GM20000 (cell line): ENCODE measurements around the gene L3MBTL3.
"Not testable (repeated sequence)": the region's sequence is repeated elsewhere in the genome, so short reads cannot be mapped to it uniquely, and the experiment has no call there.

Experiments
- DNase-seq: peaks from one replicate; pipeline ENCODE4 v3.0.0; 2012; ENCODE audit warnings: low spot score
- TF ChIP-seq, protein P1 (sequence below): IDR thresholded peaks from 2 replicates; pipeline ENCODE4 v1.5.1; 2012; ENCODE audit warnings: mild to moderate bottlenecking, control low read depth; ENCODE audit errors: extremely low read depth, missing control alignments

The L3MBTL3 gene

GRCh38 chr6:130107710-130108109 is 89.3 kb downstream of the L3MBTL3 start:
- no peak for DNase-seq
- TF ChIP-seq, protein P1, sequence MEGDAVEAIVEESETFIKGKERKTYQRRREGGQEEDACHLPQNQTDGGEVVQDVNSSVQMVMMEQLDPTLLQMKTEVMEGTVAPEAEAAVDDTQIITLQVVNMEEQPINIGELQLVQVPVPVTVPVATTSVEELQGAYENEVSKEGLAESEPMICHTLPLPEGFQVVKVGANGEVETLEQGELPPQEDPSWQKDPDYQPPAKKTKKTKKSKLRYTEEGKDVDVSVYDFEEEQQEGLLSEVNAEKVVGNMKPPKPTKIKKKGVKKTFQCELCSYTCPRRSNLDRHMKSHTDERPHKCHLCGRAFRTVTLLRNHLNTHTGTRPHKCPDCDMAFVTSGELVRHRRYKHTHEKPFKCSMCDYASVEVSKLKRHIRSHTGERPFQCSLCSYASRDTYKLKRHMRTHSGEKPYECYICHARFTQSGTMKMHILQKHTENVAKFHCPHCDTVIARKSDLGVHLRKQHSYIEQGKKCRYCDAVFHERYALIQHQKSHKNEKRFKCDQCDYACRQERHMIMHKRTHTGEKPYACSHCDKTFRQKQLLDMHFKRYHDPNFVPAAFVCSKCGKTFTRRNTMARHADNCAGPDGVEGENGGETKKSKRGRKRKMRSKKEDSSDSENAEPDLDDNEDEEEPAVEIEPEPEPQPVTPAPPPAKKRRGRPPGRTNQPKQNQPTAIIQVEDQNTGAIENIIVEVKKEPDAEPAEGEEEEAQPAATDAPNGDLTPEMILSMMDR, result no peak

- no peak for DNase-seq
- TF ChIP-seq, protein P1, result no peak
Observed at GRCh38 chr6:130111031-130111430, 92.7 kb downstream of the L3MBTL3 start.

DNA sequence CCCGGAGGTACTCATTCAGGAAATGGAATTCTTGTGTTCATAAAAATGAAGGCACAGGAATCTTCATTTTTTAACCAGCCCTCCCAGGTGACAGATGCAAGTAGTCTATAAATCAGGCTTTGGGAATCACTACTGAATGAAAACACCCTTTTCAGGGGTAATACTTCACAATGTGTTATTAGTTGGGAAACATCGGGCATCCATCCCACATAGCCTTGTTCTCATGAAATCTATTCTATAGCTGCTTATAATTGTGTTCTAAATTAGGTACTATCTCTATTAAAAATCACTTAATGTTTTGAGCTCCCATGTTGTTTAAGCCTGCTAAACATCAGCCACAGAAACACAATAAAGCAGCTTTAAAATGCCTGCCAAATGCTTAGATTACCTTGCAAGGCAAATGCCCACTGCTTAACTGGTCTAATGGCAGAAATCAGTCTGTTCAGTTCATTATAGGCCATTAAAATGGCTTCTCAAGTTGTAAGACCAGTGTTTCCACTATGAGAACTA is 94.9 kb downstream of the L3MBTL3 start:
- TF ChIP-seq, protein P1, result no peak
- DNase-seq, result no peak

GRCh38 chr6:130115036-130115435 is 96.7 kb downstream of the L3MBTL3 start:
- peak; percentile 63 for DNase-seq
- TF ChIP-seq, protein P1, result no peak

DNA sequence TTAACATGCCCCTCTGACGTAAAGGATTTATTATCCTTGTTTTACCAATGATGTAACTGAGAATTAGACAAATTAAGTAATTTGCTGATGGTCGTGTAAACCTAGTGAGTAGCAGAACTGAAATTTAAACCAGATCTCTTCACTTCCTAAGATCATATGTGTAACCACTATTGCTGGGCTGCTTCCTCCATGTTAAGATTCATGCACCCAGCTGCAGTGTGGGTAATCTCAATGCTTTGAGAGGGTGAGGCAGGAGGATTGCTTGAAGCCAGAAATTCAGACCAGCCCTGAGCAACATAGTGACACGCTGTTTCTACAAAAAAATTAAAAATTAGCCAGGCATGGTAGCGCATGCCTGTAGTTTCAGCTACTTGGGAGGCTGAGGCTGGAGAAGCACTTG is 97.9 kb downstream of the L3MBTL3 start:
- TF ChIP-seq, protein P1, result no peak
- DNase-seq, result no peak

- DNase-seq, result not testable (repeated sequence)
Observed at GRCh38 chr6:130117187-130117701, 98.9 kb downstream of the L3MBTL3 start.

DNA sequence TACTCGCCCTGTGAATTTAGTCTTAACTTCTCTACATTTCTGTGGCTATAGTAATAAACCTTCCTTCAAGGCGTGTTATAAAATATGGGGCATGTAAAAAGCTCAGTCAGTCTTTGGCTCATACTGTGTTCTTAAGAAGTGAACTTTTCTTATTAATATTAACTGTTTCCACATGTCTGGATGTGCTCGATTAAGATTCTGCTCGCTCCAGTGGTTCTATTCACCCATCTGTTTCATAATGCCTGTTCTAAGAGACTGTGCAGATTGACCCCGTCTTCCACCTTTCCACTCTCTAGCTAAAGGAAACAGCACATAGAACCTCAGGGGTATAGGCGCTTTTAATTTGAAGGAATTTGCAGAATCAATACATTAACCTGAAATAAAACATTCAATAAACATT is 99.9 kb downstream of the L3MBTL3 start:
- DNase-seq, result no peak
- TF ChIP-seq, protein P1, result no peak

DNA sequence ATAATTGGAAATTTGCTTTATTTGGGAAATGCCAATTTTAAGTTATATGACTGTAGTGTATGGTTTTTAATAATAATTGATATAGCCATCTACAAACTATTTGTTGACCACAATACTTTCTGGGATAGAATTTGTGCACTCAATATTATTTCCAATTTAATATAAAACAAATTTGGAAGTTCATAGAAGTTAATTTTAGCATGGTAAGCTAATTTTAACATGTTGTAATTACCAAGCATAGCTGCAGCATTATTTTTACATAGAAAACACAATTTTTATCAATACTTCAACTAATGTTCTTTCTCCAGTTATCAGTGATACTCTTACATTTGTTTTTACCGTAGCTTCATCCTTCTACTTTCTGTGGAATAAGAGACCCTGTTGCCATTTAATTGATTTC is 100.8 kb downstream of the L3MBTL3 start:
- TF ChIP-seq, protein P1, result no peak
- DNase-seq, result no peak
